Peyer's patch (tissue), 4 donors: Measurements from ENCODE around the gene STIP1.

Source experiments
- POLR2A ChIP-seq, 2 donors: fragments of 450-650 bp; IDR thresholded peaks; one replicate each; pipeline ENCODE4 v1.5.1; 2017; ENCODE audit warnings: antibody characterized with exemption in 2 of 2, mild to moderate bottlenecking in 2 of 2, moderate library complexity in 2 of 2
- TF ChIP-seq, protein P1 (sequence below), 6 experiments: fragments of 450-650 bp in 4 of 6; fragments of 200-600 bp in 2 of 6; sonication (generic) in 1 of 6; IDR thresholded peaks; one replicate each; pipeline ENCODE4 v1.5.1; 2017 to 2019; ENCODE audit warnings: antibody characterized with exemption in 6 of 6, mild to moderate bottlenecking in 3 of 6, moderate library complexity in 1 of 6

DNA sequence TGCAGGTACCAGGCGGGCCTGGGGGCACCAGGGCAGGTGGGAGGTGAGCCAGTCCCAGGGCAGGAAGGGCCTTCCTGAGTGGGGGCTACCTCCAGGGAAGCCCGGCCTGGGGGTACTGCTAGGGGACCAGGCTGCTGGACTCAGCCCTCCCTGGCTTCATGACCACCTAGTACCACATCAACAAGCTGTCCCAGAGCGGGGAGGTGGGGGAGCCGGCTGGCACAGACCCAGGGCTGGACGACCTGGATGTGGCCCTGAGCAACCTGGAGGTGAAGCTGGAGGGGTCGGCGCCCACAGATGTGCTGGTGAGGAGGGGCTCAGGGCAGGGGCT, 33.3 kb downstream of the STIP1 start:
- TF ChIP-seq, protein P1, sequence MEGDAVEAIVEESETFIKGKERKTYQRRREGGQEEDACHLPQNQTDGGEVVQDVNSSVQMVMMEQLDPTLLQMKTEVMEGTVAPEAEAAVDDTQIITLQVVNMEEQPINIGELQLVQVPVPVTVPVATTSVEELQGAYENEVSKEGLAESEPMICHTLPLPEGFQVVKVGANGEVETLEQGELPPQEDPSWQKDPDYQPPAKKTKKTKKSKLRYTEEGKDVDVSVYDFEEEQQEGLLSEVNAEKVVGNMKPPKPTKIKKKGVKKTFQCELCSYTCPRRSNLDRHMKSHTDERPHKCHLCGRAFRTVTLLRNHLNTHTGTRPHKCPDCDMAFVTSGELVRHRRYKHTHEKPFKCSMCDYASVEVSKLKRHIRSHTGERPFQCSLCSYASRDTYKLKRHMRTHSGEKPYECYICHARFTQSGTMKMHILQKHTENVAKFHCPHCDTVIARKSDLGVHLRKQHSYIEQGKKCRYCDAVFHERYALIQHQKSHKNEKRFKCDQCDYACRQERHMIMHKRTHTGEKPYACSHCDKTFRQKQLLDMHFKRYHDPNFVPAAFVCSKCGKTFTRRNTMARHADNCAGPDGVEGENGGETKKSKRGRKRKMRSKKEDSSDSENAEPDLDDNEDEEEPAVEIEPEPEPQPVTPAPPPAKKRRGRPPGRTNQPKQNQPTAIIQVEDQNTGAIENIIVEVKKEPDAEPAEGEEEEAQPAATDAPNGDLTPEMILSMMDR (IDR thresholded peaks at IDR 0.05) = no peak
- TF ChIP-seq POLR2A (IDR thresholded peaks at IDR 0.05) = no peak
